Ishikawa (cell line): Measurements from ENCODE around the gene TMEM243.

Experiments used
- CEBPB ChIP-seq: IDR thresholded peaks from 2 replicates; pipeline ENCODE4 v1.6.1; 2012
- CREB1 ChIP-seq: IDR thresholded peaks from 2 replicates; pipeline ENCODE4 v1.6.1; 2012; ENCODE audit warnings: low read depth
- EGR1 ChIP-seq: IDR thresholded peaks from 2 replicates; pipeline ENCODE4 v1.6.1; 2012
- EP300 ChIP-seq: IDR thresholded peaks from 2 replicates; pipeline ENCODE4 v1.6.1; 2012; ENCODE audit warnings: borderline replicate concordance
- FOXM1 ChIP-seq: IDR thresholded peaks from 2 replicates; pipeline ENCODE4 v1.6.1; 2012; ENCODE audit warnings: low read depth, borderline replicate concordance
- NFIC ChIP-seq: IDR thresholded peaks from 2 replicates; pipeline ENCODE4 v1.6.1; 2012
- RAD21 ChIP-seq: IDR thresholded peaks from 2 replicates; pipeline ENCODE4 v1.6.1; 2012; ENCODE audit warnings: low read depth
- TAF1 ChIP-seq: IDR thresholded peaks from 2 replicates; pipeline ENCODE4 v1.6.1; 2012; ENCODE audit warnings: low read depth, mild to moderate bottlenecking
- TCF12 ChIP-seq: IDR thresholded peaks from 2 replicates; pipeline ENCODE4 v1.6.1; 2012; ENCODE audit warnings: low read depth
- TEAD4 ChIP-seq: IDR thresholded peaks from 2 replicates; pipeline ENCODE4 v1.6.1; 2012
- YY1 ChIP-seq: IDR thresholded peaks from 2 replicates; pipeline ENCODE4 v1.6.1; 2012; ENCODE audit warnings: low read depth
- ZBTB7A ChIP-seq: IDR thresholded peaks from 2 replicates; pipeline ENCODE4 v1.6.1; 2012; ENCODE audit warnings: low read depth
- TF ChIP-seq, protein P1 (sequence below): IDR thresholded peaks from 2 replicates; pipeline ENCODE4 v1.6.1; 2012
- TF ChIP-seq, protein P2 (sequence below): IDR thresholded peaks from 2 replicates; pipeline ENCODE4 v1.6.1; 2012
- TF ChIP-seq, protein P3 (sequence below): IDR thresholded peaks from 2 replicates; pipeline ENCODE4 v1.6.1; 2012; ENCODE audit warnings: low read depth, mild to moderate bottlenecking

The TMEM243 gene

DNA sequence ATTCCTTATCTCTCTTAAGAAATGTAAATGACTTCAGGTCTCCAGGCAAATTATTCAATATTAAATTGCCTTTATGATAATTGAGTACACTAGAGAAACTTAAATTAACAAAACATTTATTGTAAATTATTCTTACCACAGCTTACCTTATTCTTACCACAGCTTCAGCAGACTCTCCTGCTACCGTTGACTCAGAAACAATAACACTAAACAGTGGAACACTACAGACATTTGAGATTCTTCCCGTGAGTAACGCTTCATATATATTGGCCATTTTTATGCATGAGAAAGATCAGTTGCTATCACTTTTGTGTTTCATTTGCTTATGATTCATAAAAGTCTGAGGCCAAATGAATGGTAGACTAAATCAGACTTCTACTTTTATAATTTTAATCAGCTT lies 28.7 kb downstream of the TMEM243 start:
- TF ChIP-seq TCF12 (no peak), ZBTB7A (no peak), NFIC (no peak), CEBPB (no peak), CREB1 (no peak), FOXM1 (no peak)
- TF ChIP-seq, protein P1, sequence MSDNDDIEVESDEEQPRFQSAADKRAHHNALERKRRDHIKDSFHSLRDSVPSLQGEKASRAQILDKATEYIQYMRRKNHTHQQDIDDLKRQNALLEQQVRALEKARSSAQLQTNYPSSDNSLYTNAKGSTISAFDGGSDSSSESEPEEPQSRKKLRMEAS, result no peak

DNA sequence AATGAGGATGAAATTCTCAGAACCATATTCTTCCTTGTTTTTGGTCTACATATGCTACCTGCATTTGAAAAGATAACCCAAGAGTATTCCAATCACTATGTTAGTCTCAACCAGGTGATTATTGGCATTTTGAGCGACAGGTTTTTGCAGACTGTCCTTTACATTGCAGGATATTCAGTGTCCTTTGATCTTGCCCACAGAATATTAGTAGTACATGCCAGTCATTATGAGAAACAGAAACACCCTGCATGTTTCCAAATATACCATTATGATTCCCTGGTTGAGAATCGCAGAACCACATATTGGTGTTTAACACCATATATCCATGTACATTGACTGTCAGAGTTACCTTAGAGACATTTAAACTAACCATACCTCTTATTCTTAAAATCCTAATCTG lies 30.6 kb downstream of the TMEM243 start:
- no peak for TF ChIP-seq TAF1
- no peak for TF ChIP-seq CREB1
- TF ChIP-seq, protein P1, result no peak
- TF ChIP-seq ZBTB7A, result no peak
- TF ChIP-seq RAD21, result no peak
- TF ChIP-seq TEAD4, result no peak
- no peak for TF ChIP-seq EP300
- no peak for TF ChIP-seq FOXM1
- TF ChIP-seq, protein P2, sequence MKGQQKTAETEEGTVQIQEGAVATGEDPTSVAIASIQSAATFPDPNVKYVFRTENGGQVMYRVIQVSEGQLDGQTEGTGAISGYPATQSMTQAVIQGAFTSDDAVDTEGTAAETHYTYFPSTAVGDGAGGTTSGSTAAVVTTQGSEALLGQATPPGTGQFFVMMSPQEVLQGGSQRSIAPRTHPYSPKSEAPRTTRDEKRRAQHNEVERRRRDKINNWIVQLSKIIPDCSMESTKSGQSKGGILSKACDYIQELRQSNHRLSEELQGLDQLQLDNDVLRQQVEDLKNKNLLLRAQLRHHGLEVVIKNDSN, result no peak
- TF ChIP-seq CEBPB, result no peak
- no peak for TF ChIP-seq YY1
- TF ChIP-seq, protein P3, sequence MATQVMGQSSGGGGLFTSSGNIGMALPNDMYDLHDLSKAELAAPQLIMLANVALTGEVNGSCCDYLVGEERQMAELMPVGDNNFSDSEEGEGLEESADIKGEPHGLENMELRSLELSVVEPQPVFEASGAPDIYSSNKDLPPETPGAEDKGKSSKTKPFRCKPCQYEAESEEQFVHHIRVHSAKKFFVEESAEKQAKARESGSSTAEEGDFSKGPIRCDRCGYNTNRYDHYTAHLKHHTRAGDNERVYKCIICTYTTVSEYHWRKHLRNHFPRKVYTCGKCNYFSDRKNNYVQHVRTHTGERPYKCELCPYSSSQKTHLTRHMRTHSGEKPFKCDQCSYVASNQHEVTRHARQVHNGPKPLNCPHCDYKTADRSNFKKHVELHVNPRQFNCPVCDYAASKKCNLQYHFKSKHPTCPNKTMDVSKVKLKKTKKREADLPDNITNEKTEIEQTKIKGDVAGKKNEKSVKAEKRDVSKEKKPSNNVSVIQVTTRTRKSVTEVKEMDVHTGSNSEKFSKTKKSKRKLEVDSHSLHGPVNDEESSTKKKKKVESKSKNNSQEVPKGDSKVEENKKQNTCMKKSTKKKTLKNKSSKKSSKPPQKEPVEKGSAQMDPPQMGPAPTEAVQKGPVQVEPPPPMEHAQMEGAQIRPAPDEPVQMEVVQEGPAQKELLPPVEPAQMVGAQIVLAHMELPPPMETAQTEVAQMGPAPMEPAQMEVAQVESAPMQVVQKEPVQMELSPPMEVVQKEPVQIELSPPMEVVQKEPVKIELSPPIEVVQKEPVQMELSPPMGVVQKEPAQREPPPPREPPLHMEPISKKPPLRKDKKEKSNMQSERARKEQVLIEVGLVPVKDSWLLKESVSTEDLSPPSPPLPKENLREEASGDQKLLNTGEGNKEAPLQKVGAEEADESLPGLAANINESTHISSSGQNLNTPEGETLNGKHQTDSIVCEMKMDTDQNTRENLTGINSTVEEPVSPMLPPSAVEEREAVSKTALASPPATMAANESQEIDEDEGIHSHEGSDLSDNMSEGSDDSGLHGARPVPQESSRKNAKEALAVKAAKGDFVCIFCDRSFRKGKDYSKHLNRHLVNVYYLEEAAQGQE, result no peak
- TF ChIP-seq NFIC, result no peak
- TF ChIP-seq EGR1, result no peak
- TF ChIP-seq TCF12, result no peak

DNA sequence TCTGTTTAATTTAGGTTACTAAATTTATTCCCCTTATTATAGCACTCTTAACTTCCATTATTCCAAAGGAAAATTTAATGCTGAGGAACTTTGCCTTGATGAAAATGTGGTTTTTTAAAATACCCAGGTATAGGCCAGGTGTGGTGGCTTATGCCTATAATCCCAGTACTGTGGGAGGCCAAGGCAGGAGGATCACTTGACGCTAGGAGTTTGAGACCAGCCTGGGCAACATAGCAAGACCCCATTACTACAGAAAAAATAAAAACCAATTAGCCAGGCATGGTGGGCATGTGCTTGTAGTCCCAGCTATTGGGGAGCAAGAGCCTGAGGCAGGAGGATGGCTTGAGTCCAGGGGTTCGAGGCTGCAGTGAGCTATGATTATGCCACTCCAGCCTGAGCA lies 32.4 kb downstream of the TMEM243 start:
- no peak for TF ChIP-seq TCF12
- no peak for TF ChIP-seq CREB1
- TF ChIP-seq TEAD4, result no peak
- no peak for TF ChIP-seq CEBPB
- TF ChIP-seq, protein P1, result no peak
- TF ChIP-seq TAF1, result no peak
- no peak for TF ChIP-seq FOXM1
- no peak for TF ChIP-seq RAD21
- TF ChIP-seq, protein P3, result no peak

DNA sequence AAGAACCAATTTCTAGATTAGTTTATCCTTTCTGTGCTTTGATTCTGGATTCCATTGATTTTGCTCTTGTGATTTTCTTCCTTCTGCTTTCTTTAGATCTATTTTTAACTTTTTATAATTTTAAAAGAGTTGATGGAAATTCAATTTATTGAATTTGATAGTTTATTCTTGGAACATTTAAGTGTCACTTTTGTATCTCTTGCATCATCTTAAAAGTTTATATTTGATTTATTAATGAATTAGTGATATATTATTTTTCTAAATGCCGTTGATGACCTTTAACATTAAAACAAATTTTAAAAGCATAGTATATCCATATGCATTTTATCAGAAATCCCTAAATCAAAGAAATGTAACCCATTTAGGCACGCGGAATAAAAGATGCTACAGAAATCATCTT lies 40.4 kb downstream of the TMEM243 start:
- TF ChIP-seq YY1, result no peak
- TF ChIP-seq CREB1, result no peak
- TF ChIP-seq RAD21, result no peak
- no peak for TF ChIP-seq FOXM1
- TF ChIP-seq TAF1, result no peak

DNA sequence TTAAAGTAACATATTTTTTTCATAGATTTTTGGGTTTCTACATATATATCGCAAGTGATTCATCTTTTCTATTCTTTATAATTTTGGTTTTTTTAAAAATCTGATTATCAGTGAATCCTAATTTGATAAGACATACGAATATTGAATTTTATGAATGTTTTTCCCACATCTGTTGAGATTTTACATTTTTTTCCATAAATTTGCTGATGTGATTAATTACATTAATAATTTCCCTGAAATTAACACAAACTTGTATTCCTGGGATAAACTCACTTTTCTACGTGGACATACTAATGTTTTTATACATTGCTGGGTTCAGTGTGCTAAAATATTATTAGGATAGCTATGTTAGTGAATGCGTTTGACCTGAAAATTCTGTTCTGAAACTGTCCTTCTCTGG lies 41.2 kb downstream of the TMEM243 start:
- TF ChIP-seq CREB1, result no peak
- TF ChIP-seq RAD21, result no peak
- TF ChIP-seq, protein P1, result no peak
- TF ChIP-seq EP300, result no peak
- TF ChIP-seq EGR1, result no peak
- no peak for TF ChIP-seq YY1
- no peak for TF ChIP-seq TEAD4

DNA sequence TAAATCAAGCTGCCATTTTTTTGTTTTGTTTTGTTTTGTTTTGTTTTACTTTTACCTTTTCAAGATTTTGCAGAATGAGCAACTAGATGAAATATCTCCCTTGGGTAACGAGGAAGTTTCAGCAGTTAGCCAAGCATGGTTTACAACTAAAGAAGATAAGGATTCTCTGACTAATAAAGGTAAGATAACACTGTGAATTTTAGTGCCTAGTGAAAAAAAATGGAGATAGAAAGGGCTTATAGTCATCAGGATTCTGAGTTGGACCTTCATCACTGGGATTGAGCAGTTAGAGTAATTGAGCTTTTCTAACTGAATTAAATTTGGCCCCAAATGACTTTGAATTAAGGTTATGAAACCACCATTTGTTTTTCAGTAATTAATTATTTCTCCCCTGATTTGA lies 46.1 kb downstream of the TMEM243 start:
- TF ChIP-seq YY1, result no peak
- no peak for TF ChIP-seq TAF1
- no peak for TF ChIP-seq EGR1
- TF ChIP-seq, protein P1, result no peak
- TF ChIP-seq EP300, result no peak
- TF ChIP-seq, protein P3, result no peak
- TF ChIP-seq ZBTB7A, result no peak
- no peak for TF ChIP-seq RAD21
- no peak for TF ChIP-seq TEAD4
- TF ChIP-seq, protein P2, result no peak
- no peak for TF ChIP-seq NFIC
- no peak for TF ChIP-seq CEBPB
- no peak for TF ChIP-seq TCF12
- TF ChIP-seq CREB1, result no peak
